OCI-M2 (cell line): ENCODE results near the gene ABCC1.

Experiments used
- DNase-seq: peaks from one replicate; lab custom pipeline; 2025; ENCODE audit not compliant: unreplicated experiment; lab: John Stamatoyannopoulos, UW

The ABCC1 gene

DNA sequence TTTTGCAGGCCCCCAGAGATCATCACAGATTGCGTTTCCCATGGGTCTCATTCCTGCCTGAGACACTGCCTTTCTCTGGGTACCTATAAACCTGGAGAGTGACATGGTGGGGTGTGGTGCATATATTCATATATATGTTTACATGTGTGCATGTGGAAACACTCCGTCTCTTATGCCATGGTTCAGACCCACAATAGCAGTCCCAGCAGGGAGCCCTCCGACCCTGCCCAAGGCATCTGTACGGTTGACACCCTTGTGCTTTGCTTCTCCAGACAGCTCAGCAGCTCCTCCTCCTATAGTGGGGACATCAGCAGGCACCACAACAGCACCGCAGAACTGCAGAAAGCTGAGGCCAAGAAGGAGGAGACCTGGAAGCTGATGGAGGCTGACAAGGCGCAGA, 157.1 kb downstream of the ABCC1 start:
- DNase-seq = no peak

DNA sequence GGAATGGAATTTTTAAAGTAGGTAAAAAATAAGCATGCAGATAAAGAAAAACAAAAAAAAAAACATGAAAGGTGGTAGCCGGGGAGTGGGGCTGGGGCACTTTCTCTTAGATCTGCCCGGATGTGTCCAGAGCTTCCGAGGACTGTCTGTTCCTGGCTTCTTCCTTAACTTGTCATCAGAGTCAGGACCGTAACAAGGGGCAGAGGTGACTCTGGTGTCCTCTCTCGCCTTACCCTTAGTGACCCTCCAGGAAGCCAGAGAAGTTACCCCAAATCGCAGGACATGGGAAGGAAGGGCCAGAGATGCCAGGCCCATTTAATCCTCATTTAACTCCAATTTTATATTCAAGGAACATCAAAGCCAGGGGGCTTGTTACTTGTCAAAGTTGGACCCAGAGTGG, 158.4 kb downstream of the ABCC1 start:
- no peak for DNase-seq

DNA sequence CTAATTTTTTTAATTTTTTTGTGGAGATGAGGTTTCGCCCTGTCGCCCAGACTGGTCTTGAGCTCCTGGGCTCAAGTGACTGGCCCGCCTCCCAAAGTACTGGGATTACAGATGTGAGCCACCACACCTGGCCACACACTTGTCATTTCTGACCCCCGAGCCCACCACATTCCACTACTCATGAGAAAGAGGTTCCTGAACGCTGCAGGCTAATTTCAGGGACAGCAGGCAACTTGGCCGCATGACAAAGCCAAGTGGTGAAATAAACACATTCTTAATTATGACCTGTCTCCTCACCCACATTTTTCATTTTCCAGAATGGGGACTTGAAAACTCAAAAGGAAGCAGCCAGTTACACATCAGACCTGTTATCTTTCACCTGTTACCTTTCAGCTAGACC, 159.3 kb downstream of the ABCC1 start:
- DNase-seq = no peak

DNA sequence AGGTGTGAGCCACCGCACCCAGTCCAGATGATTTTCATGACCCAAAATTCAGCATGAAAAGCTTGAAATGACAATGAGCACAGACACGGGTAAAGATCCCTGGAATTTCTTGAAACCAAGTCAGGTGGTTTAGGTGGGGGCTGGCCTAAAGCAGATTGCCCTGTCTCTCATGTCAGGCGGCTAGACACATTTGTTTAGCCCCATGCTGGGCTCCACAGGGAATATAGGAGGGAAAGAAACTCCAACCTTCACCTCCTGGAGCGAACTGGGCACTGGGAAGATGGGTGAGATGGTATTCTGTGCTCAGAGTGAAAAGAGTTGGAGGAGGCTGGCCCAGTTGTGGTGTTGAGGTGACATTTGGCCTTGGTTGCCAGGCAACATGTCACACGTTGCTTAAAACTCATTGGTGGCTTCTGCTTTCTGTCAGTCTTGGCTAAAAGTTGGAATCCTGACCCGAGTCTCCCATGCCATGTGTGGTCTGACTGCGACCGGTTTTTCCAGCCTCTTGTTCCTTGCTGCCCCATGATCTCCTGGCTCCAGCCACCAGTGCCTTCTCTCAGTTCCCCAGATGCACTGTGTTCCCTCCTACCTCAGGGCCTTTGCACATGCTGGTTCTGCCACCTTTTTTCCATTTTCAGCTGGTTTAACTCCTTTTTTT, 160.2 kb downstream of the ABCC1 start:
- no peak for DNase-seq

DNA sequence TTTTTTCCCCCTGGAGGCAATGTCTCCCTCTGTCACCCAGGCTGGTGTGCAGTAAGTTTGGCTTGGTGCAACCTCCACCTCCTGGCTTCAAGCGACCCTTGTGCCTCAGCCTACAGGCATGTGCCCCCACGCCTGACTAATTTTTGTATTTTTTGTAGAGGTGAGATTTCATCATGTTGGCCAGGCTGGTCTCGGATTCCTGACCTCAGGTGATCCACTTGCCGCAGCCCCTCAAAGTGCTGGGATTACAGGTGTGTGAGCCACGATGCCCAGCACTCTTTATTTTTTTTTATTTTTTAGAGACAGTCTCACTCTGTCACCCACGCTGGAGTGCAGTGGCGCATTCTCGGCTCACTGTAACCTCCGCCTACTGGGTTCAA, 160.7 kb downstream of the ABCC1 start:
- DNase-seq = no peak

DNA sequence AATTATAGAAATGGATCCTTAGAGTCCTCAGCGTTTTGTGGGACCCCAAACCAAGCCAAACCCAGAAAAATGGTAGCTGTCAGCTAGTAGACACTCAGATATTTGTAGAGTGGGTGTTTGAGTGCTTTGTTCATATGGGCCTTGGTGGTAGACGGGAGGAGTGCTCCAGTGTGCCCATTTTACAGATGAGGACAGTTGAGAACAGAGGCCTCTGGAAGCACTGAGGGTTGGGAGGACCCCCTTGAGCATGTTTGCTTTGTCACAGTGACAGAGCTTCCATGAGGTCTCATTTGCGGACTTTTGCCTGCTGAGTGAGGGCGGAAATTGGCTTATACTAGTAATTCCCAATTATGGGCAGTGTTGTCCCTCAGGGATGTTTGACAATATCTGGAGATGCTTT, 162.2 kb downstream of the ABCC1 start:
- DNase-seq = no peak

DNA sequence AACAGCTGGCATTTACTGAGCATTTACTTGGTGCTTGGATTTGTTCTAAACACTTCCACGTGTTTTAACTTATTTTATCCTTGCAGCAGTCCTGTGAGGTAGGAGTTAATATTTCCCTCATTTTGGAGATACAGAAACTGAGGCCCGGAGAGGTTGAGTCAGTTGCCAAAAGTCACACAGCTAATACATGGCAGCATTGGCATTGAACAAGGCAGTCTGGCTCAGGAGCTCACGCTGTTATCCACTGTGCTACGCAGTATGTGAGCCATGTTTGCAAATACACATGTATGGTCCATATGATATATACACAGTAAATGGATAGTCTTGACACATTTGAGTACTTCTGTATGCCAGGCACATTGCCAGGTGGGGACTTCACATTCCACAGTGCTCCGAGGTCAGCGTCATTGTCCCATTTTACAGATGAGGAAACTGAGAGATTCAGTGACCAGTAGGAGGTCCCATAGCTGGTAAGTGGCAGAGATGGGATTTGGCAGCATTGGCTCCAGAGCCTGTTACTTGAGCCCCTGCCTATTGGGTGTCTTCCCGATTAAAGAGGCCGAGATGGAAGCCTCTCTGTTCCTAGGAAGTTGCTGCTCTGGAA, 163.1 kb downstream of the ABCC1 start:
- DNase-seq = no peak

DNA sequence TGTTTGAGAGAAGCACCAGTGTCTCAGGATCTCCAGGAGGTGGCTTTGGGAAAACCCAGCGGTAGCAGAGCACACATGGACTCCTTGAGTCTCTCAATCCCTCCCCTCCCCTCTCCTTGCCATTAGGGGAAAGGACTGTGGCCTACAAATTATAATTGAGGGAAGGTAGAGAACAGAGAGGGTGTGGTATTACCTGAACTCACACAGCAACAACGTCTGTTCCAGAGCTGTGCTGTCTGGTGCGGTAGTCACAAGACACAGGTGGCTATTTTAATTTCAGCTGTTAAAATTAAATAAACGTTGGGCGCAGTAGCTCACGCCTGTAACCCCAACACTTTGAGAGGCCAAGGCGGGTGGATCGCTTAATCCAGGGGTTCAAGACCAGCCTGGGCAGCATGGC, 163.7 kb downstream of the ABCC1 start:
- DNase-seq = no peak

DNA sequence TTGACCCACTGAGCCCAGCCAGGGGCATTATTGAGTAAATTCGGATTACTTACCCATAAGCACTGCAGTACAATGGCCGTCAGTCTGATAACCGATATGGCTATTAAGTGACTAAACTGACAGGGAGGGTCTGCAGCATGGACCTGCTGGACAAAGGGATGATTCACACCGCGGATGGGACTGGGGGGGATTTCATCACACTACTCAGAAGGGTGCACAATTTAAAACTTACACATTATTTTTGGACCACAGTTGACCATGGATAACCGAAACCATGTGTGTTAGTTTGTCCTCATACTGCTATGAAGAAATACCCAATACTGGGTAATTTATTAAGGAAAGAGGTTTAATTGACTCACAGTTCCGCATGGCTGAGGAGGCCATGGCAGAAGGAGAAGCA, 167.4 kb downstream of the ABCC1 start:
- no peak for DNase-seq

DNA sequence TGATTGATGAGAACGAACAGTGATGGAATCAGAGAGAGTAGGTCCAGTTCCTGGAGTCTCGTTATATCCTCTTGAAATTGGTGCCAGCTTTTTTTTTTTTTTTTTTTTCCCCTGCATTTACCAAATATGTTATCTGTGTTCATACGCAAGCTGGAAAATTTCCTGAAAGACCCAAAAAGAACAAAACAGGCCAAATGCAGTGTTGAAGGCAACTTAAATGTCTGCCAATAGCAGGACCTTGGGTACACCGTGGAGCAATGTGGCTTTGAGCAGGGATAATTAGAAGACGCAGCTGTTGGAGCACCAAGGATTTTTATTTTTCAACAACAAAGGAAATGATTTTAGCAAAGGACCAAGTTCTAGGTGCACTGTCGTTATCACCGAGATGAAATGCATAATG, 168.9 kb downstream of the ABCC1 start:
- DNase-seq = no peak

DNA sequence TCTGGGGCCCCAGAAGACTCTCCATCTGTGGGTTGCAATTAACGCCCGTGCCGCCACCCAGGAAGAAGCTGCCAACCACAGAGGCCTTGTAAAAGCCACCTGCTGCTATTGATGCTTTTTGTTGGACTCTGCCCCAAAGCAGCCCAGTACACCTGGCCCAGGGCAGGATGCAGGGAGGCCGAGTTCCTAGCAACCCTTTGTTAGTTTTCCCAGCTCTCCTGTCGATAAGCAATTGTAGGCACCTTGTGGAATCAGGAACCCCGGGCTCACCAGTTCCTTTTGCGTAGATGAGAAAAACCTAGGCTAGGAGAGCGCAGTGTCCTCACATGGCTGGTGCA, 170.6 kb downstream of the ABCC1 start:
- no peak for DNase-seq

DNA sequence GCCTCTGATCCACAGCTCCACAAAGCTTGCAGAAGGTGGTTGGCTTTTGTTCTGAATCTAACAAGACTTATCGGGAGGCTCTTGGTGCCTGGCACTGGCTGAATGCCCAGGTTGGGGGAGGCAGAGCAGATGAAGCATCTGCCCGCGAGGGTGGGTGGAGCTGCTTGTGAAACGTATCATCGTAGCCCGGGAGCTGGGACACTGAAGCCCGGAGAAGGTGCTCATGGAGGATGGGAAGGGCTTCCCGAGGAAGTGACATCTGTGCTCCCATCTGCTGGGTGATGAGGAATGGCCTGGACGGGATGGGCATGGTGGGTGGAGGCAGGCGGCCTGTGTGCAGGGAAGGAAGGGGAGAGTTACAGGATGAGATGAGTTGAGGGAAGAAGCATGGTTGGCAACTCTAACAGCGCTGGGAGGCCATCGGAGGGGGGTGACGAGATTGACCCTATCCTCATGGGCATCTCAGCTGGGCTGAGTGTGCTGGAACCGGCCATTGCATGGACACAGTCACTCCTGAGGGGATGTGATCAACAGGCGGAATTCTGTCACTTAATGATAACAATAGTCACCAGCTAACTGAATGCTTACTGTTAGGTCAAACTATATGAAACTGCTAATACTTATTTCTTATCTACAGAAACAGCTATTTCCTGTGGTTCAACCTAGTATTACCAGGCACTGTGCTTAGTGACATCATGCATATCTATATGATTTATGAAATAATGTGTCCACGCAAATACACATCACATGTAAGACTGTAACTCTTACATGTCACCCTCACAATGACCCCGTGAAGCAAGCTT, 171.2 kb downstream of the ABCC1 start:
- DNase-seq = no peak

DNA sequence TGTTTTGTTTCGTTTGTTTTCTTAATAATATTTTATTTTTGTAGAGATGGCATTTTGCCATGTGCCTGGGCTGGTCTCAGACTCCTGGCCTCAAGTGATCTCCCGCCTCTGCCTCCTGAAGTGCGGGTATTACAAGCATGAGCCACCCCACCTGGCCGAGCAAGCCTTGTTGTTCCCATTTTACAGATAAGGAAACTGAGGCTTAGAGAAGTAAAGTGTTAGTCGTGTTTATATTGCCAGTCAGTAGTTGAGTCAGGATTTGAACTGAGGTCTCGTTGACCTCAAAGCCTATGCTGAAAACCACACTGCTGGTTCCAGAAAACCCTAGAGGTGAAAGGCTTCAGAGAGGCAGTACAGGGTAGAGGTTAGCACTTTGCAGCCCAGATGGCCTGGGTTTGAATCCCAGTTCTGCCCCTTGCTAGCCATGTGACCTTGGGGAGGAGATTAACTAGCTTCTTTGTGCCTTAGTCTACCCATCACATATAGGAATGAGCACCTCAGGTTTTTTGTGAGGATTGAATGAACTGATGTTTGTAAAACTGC, 171.8 kb downstream of the ABCC1 start:
- DNase-seq = no peak

DNA sequence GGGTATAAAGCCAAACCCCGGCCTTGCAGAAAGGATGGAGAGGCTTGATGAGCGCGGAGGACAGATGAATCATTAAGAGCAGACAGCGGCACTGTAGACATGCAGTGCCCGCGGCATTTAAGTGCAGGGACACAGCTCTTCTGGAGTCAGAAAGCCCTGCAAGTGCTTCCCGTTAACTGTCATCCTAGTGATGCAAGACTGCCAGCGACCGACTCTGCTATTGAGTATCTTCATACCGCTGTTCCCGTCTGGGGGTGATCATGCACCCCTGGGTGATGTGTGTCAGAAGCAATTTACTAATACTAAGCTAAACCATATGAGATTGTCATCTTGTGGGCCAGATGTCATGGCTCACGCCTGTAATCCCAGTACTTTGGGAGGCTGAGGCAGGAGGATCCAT, 172.8 kb downstream of the ABCC1 start:
- no peak for DNase-seq

DNA sequence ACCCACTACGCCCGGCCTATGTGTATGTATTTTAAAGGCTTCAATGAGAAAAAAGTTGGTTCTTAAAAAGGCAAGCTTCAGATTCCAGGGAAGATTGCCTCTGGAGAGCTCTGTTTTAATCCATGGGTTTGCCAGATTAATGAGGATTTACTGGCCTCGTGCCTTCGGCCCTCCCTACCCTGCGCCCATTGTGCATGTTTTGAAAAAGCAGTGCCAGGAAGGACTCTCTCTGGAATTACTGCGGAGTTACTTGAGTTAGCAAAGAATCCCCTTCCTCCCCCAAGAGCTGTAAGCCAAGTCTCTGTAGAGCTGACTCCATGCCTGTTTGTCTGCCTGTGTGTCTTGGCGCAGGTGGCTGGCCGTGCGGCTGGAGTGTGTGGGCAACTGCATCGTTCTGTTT, 175.0 kb downstream of the ABCC1 start:
- no peak for DNase-seq

DNA sequence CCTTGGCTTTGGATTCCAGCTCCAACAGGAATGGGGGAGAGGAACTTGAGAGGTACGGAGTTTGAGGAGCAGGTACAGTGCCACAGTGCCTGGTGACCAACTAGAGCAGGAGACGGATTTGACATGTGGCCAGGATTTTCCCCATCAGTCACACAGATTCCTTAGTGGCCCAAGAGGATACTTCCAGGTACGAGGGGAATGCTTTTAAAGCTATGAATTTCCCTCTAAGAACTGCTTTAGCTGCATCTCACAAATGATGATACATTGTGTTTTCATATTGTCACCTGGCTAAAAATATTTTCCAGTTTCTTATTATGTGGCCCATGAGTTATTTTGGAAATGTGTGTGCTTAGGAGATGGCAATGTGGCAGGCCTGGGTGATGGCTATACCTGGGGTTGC, 175.6 kb downstream of the ABCC1 start:
- DNase-seq = no peak

DNA sequence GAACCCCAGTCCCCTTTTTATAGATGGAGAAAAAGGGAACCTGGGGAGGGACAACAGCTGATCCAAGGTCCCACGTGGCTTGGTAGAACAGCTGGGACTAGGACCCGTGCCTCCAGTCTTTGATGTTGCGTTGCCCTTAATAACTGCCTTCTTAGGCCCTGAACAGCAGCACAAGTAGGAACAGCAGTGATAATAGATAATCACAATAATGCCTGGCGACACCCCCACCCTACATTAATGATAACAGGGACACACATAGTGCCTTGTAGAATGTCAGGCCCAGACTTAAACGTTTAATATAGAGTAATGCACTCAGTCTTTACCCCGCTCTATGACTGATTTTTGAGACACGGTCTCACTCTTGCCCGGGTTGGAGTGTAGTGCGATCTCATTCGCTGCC, 177.5 kb downstream of the ABCC1 start:
- DNase-seq = no peak

DNA sequence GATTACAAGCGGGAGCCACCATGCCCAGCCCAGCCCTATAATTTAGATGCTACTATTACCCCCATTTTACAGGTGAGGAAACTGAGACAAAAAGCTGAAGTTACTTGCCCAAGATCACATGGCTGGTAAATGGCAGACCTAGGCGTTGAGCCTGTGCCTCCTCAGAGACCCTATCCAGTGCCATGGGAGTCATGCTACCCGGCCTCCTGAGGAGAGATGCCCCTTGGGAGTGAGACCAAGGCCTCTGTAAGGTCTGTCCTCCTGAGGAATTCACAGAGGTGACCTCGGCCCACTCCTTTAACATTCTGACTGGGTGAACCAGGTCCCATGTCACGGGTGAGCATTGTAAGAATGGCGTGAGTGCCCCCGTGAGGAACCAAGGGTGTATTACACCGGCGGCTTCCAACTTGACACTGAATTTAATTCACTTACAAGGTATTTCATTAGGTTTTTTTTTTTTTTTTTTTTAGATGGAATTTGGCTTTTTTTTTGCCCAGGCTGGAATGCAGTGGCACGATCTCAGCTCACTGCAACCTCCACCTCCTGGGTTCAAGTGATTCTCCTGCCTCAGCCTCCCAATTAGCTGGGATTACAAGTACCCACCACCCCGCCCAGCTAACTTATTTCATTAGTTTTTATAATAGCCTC, 178.2 kb downstream of the ABCC1 start:
- peak; percentile 49 for DNase-seq

DNA sequence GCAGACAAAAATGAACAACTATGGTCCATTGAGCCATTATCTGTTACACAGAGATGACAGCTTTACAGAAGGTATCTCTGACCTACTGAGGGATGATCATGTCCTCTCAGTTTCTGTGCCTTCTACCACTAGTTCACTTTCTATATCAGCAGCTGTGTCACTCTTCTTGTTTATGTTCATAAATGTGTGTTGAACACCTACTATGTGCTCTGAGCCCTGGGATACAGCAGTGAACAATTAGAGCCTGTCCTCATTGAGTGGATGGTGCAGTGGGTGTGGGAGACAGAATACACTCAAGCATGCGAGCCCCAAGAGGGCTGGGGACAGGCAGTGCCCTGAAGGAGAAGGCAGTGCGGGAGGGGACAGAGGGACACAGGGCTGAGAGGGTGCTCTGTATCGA, 181.8 kb downstream of the ABCC1 start:
- DNase-seq = no peak

DNA sequence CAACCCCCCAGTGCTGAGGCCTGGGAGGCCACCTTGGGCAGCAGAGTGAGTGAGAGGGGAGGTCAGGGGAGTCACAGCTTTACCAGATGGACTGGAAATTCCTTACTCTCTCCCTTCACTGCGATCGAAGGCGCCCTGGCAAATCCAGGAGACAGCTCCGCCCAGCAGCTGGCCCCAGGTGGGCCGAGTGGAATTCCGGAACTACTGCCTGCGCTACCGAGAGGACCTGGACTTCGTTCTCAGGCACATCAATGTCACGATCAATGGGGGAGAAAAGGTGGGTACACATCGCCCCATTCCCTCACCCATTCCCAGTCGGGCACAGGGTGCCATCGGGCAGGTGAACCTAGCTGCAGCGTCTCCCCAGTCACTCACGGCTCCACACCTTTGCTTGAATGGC, 182.2 kb downstream of the ABCC1 start:
- DNase-seq = no peak

DNA sequence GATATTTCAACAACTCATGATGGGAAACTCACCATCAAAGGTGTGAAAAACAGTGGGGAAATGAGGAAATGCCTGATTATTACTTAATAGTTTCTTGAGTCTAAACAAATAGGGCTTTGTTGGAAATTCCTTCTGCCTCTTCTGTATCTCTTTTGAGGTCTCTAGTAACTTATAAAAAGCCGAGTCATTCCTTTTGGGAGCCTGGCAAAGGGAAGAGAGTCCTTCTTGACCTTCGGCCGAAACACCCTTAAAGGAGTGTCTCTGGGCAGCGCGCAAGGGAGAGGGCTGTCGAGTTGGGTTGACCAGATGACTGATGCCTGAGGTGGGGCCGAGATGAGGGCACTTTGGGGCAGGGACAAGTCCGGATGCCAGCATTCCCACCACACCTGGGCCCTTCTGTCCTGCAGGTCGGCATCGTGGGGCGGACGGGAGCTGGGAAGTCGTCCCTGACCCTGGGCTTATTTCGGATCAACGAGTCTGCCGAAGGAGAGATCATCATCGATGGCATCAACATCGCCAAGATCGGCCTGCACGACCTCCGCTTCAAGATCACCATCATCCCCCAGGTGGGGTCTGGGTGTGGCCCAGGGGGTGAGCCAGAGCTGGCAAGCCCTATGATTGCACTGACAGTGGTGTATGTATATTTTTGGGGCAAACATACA, 184.7 kb downstream of the ABCC1 start:
- DNase-seq = no peak
